GM23338 (cell line): ENCODE measurements around the gene ATG4B. TPM values are rescaled to one million over a fixed set of nuclear protein-coding genes. Genes with fewer than 3 reads are reported as not detected.

Experiments
- ATAC-seq: fragments of 200-7000 bp; cut with Tn5 transposase; 3 replicates; pipeline ENCODE4 v1.9.1; 2020
- DNase-seq: peaks from one replicate; pipeline ENCODE4 v3.0.0-alpha.2; 2015; ENCODE audit warnings: low spot score
- H2AFZ ChIP-seq: fragments of 200-600 bp; sonication (generic); 2 replicates; pipeline ENCODE4 v1.8.0; 2016; ENCODE audit warnings: antibody characterized with exemption, mild to moderate bottlenecking, moderate library complexity
- H3F3A ChIP-seq: fragments of 200-600 bp; sonication (generic); replicated peaks from 2 replicates; pipeline ENCODE4 v1.8.0; 2017; ENCODE audit warnings: antibody characterized with exemption, mixed run types, low read depth
- H3K27ac ChIP-seq: fragments of 200-600 bp; sonication (generic); 2 replicates; pipeline ENCODE4 v1.6.1; 2016; ENCODE audit warnings: low read depth
- H3K27me3 ChIP-seq: fragments of 200-600 bp; sonication (generic); 2 replicates; pipeline ENCODE4 v1.8.0; 2016; ENCODE audit warnings: mild to moderate bottlenecking, mixed run types, moderate library complexity; ENCODE audit not compliant: insufficient read depth
- H3K36me3 ChIP-seq: fragments of 200-600 bp; sonication (generic); 2 replicates; pipeline ENCODE4 v1.8.0; 2016; ENCODE audit warnings: mild to moderate bottlenecking; ENCODE audit not compliant: insufficient read depth
- H3K4me1 ChIP-seq: fragments of 200-600 bp; sonication (generic); 2 replicates; pipeline ENCODE4 v1.8.0; 2016; ENCODE audit warnings: mild to moderate bottlenecking, moderate library complexity; ENCODE audit not compliant: insufficient read depth
- H3K4me2 ChIP-seq: fragments of 200-600 bp; sonication (generic); 2 replicates; pipeline ENCODE4 v1.7.1; 2017; ENCODE audit warnings: mixed run types
- H3K4me3 ChIP-seq: fragments of 200-600 bp; sonication (generic); 2 replicates; pipeline ENCODE4 v1.6.1; 2016; ENCODE audit warnings: mixed run types
- H3K79me2 ChIP-seq: fragments of 200-600 bp; sonication (generic); replicated peaks from 2 replicates; pipeline ENCODE4 v1.8.0; 2017; ENCODE audit warnings: mild to moderate bottlenecking; ENCODE audit not compliant: insufficient read depth
- H3K9me2 ChIP-seq: fragments of 200-600 bp; sonication (generic); 2 replicates; pipeline ENCODE4 v1.8.0; 2017; ENCODE audit not compliant: insufficient read depth
- H4K20me1 ChIP-seq: fragments of 200-600 bp; sonication (generic); replicated peaks from 2 replicates; pipeline ENCODE4 v1.8.0; 2017; ENCODE audit warnings: mild to moderate bottlenecking; ENCODE audit not compliant: insufficient read depth
- H3K27ac Mint-ChIP-seq: 2 replicates; pipeline ENCODE4 v1.8.0; 2020; ENCODE audit warnings: inconsistent platforms, mild to moderate bottlenecking, moderate library complexity, mixed read lengths
- H3K27me3 Mint-ChIP-seq: 3 replicates; pipeline ENCODE4 v1.8.0; 2022; ENCODE audit warnings: low read depth, mild to moderate bottlenecking, moderate library complexity, mixed read lengths, inconsistent platforms; ENCODE audit not compliant: insufficient read depth, poor library complexity
- H3K36me3 Mint-ChIP-seq: 3 replicates; pipeline ENCODE4 v1.8.0; 2021; ENCODE audit warnings: low read depth, mild to moderate bottlenecking, inconsistent platforms, moderate library complexity, mixed read lengths
- H3K4me1 Mint-ChIP-seq: 3 replicates; pipeline ENCODE4 v1.8.0; 2020; ENCODE audit warnings: mild to moderate bottlenecking, inconsistent platforms, mixed read lengths
- H3K4me3 Mint-ChIP-seq: 3 replicates; pipeline ENCODE4 v1.8.0; 2021; ENCODE audit warnings: moderate library complexity, mild to moderate bottlenecking, inconsistent platforms, mixed read lengths
- H3K9me3 Mint-ChIP-seq: 3 replicates; pipeline ENCODE4 v1.8.0; 2020; ENCODE audit warnings: moderate library complexity, mild to moderate bottlenecking, inconsistent platforms, mixed read lengths
- CTCF ChIP-seq, 2 experiments: fragments of 200-600 bp in 1 of 2; sonication (generic) in 1 of 2; conservative IDR thresholded peaks; 2 replicates each; pipeline versions ENCODE4 v1.5.1 to v1.6.1; 2016 to 2017; ENCODE audit warnings: antibody characterized with exemption in 2 of 2, low read depth in 2 of 2, mild to moderate bottlenecking in 2 of 2, moderate library complexity in 1 of 2
- ETS1 ChIP-seq: IDR thresholded peaks from 2 replicates; pipeline ENCODE4 v1.6.1; 2016; ENCODE audit warnings: antibody characterized with exemption
- EZH2 ChIP-seq: fragments of 200-600 bp; sonication (generic); IDR thresholded peaks from one replicate; pipeline ENCODE4 v1.8.0; 2017; ENCODE audit warnings: antibody characterized with exemption, mild to moderate bottlenecking, low read depth; ENCODE audit not compliant: unreplicated experiment
- EZH2phosphoT487 ChIP-seq: fragments of 200-600 bp; sonication (generic); IDR thresholded peaks from one replicate; pipeline ENCODE4 v1.8.1; 2018; ENCODE audit warnings: antibody characterized with exemption; ENCODE audit not compliant: unreplicated experiment
- JUNB ChIP-seq: IDR thresholded peaks from one replicate; pipeline ENCODE4 v1.6.1; 2016; ENCODE audit warnings: antibody characterized with exemption; ENCODE audit not compliant: unreplicated experiment
- NANOG ChIP-seq: IDR thresholded peaks from 2 replicates; pipeline ENCODE4 v1.6.1; 2016; ENCODE audit warnings: antibody characterized with exemption, borderline replicate concordance
- POLR2AphosphoS5 ChIP-seq: IDR thresholded peaks from 2 replicates; pipeline ENCODE4 v1.6.1; 2016; ENCODE audit warnings: antibody characterized with exemption, low read depth
- REST ChIP-seq: IDR thresholded peaks from one replicate; pipeline ENCODE4 v1.6.1; 2018; ENCODE audit warnings: antibody characterized with exemption; ENCODE audit not compliant: unreplicated experiment
- STAT1 ChIP-seq: IDR thresholded peaks from one replicate; pipeline ENCODE4 v1.6.1; 2016; ENCODE audit warnings: antibody characterized with exemption; ENCODE audit not compliant: unreplicated experiment
- ZNF114 ChIP-seq: fragments of 250-450 bp; sonication (Bioruptor Pico); IDR thresholded peaks from 2 replicates; pipeline ENCODE4 v1.5.0; 2020; ENCODE audit warnings: mild to moderate bottlenecking, moderate library complexity
- ZNF331 ChIP-seq: fragments of 250-450 bp; sonication (Bioruptor Pico); IDR thresholded peaks from 2 replicates; pipeline ENCODE4 v1.5.0; 2020; ENCODE audit warnings: low read depth, mild to moderate bottlenecking, moderate library complexity
- ZNF462 ChIP-seq: fragments of 250-450 bp; sonication (Bioruptor Pico); IDR thresholded peaks from 2 replicates; pipeline ENCODE4 v1.5.0; 2020; ENCODE audit warnings: mild to moderate bottlenecking, moderate library complexity
- polyA plus RNA-seq: library from polyadenylated mRNA; unstranded; fragments of >200 nt; fragmentation: Nextera tagmentation; extraction: Ambion mirVana; gene quantifications from 2 replicates; pipeline ENCODE4 v1.2.1, GENCODE V29; 2016
- total RNA-seq: library from RNA; depleted of rRNA; stranded (reverse); fragments of >200 nt; shearing (Covaris generic); gene quantifications from 2 replicates; pipeline ENCODE4 v1.2.3, GENCODE V29; 2014

Gene ATG4B
- total and polyA plus RNA-seq, 2 experiments from 2014 or later, result 102 to 104 TPM

- ATAC-seq (no peak), DNase-seq (no peak)
- Mint-ChIP-seq H3K4me1 (peaks cover 7% of the 10 kb centered on the region; the same call in 2 of the 3 replicates), H3K4me3 (no peak overlapping the region), H3K27ac (no peak overlapping the region), H3K36me3 (peaks cover 26% of the 10 kb centered on the region), H3K27me3 (peaks cover 4% of the 10 kb centered on the region), H3K9me3 (no peaks in the 10 kb centered on the region; the same call in 2 of the 3 replicates)
- peaks cover 11% of the 10 kb centered on the region for H3K4me1 ChIP-seq
- TF ChIP-seq ZNF114 (CRISPR knock-in tag) (no peak), NANOG (no peak), ETS1 (no peak), CTCF (conservative IDR thresholded peaks at IDR 0.05; ENCODE audit: low read depth in 2 of 2) (no peak), POLR2AphosphoS5 (no peak), EZH2phosphoT487 (no peak), STAT1 (no peak), JUNB (no peak), EZH2 (no peak), ZNF331 (CRISPR knock-in tag) (no peak), ZNF462 (CRISPR knock-in tag) (no peak), REST (no peak)
- no peak overlapping the region for H2AFZ ChIP-seq
- peaks cover 12% of the 10 kb centered on the region for H3K36me3 ChIP-seq
- H4K20me1 ChIP-seq, result no peaks in the 10 kb centered on the region; the same call in 1 of the 2 replicates
- no peak overlapping the region for H3K27ac ChIP-seq
- H3K4me3 ChIP-seq, result no peak overlapping the region
- 0 out of 2 replicates have a peak, but pooled peaks cover 4% of the 10 kb centered on the region for H3F3A ChIP-seq
- H3K27me3 ChIP-seq, result no peaks in the 10 kb centered on the region
- H3K79me2 ChIP-seq, result peaks cover 27% of the 10 kb centered on the region
- no peaks in the 10 kb centered on the region for H3K9me2 ChIP-seq
- no peak overlapping the region for H3K4me2 ChIP-seq
Measured at GRCh38 chr2:241689306-241689705, 51.8 kb downstream of the ATG4B start.
